Measurements from ENCODE around the gene PIGC.

The PIGC gene

GRCh38 chr1:172484252-172484651 lies 40.4 kb upstream of the PIGC start:
- TF ChIP-seq ZFX (IDR thresholded peaks at IDR 0.05): no peak
- TF ChIP-seq CTCF (conservative IDR thresholded peaks at IDR 0.05): no peak
- no peak overlapping the region for H3K27ac ChIP-seq

- H3K27ac ChIP-seq: no peak overlapping the region
- no peak for TF ChIP-seq CTCF (conservative IDR thresholded peaks at IDR 0.05)
- TF ChIP-seq ZFX (IDR thresholded peaks at IDR 0.05): no peak
Observed at GRCh38 chr1:172483448-172483847, 39.6 kb upstream of the PIGC start.

GRCh38 chr1:172482044-172482443 lies 38.2 kb upstream of the PIGC start:
- TF ChIP-seq CTCF (conservative IDR thresholded peaks at IDR 0.05): no peak
- TF ChIP-seq ZFX (IDR thresholded peaks at IDR 0.05): no peak
- H3K27ac ChIP-seq: no peak overlapping the region

- TF ChIP-seq ZFX (IDR thresholded peaks at IDR 0.05) (no peak), CTCF (conservative IDR thresholded peaks at IDR 0.05) (no peak)
- H3K27ac ChIP-seq: no peak overlapping the region
Observed at GRCh38 chr1:172480431-172480830, 36.6 kb upstream of the PIGC start.

- no peak overlapping the region for H3K27ac ChIP-seq
- TF ChIP-seq CTCF (conservative IDR thresholded peaks at IDR 0.05) (no peak), ZFX (IDR thresholded peaks at IDR 0.05) (no peak)
Observed at GRCh38 chr1:172478485-172478884, 34.6 kb upstream of the PIGC start.

- H3K27ac ChIP-seq: no peak overlapping the region
- TF ChIP-seq CTCF (conservative IDR thresholded peaks at IDR 0.05) (no peak), ZFX (IDR thresholded peaks at IDR 0.05) (no peak)
Observed at GRCh38 chr1:172477741-172478140, 33.9 kb upstream of the PIGC start.

- H3K27ac ChIP-seq: no peak overlapping the region
- TF ChIP-seq ZFX (IDR thresholded peaks at IDR 0.05): no peak
- TF ChIP-seq CTCF (conservative IDR thresholded peaks at IDR 0.05): no peak
Observed at GRCh38 chr1:172477216-172477615, 33.3 kb upstream of the PIGC start.
